DMS153 (cell line): ENCODE data around the gene CD163L1.

Source experiments
- DNase-seq: peaks from one replicate; lab custom pipeline; 2025; lab: John Stamatoyannopoulos, UW

The CD163L1 gene

GRCh38 chr12:7324176-7324575 is 119.8 kb downstream of the CD163L1 start:
- DNase-seq = no peak

GRCh38 chr12:7322599-7322998 is 121.4 kb downstream of the CD163L1 start:
- no peak for DNase-seq

GRCh38 chr12:7321624-7322023 is 122.3 kb downstream of the CD163L1 start:
- DNase-seq = no peak

- DNase-seq = no peak
These were observed 124.0 kb downstream of the CD163L1 start for GRCh38 chr12:7319930-7320329.

- no peak for DNase-seq
These were observed 133.9 kb downstream of the CD163L1 start for GRCh38 chr12:7310070-7310469.
